K562 (cell line): ENCODE data around the gene AKR1A1. TPM values are rescaled to one million over a fixed set of nuclear protein-coding genes. Genes with fewer than 3 reads are reported as not detected.

Source experiments
- ATAC-seq: fragments of 200-7000 bp; cut with Tn5 transposase; 3 replicates; pipeline ENCODE4 v1.9.1; 2020; ENCODE audit warnings: moderate library complexity
- BruUV-seq: library from RNA; stranded (reverse); fragments of 400-500 nt; replicated peaks from 2 replicates; lab custom pipeline; 2021; lab: Mats Ljungman, UMichigan
- CTCF ChIA-PET: fragments of 300-600 bp; formaldehyde crosslinking; extraction: SDS; loops from one replicate; lab custom pipeline; 2021; ENCODE audit warnings: low intra/inter-chr PET ratio; lab: Yijun Ruan, JAX
- POLR2A ChIA-PET: fragments of 300-600, 350-650 bp; sonication (Branson Sonifier 250); formaldehyde crosslinking; extraction: SDS; loops from one replicate; lab custom pipeline; 2021; ENCODE audit warnings: antibody characterized with exemption, inconsistent platforms; lab: Yijun Ruan, JAX
- DNase-seq, 4 experiments: peaks; one replicate each; pipeline versions ENCODE4 v3.0.0 to v3.0.0-alpha.2; 2011 to 2018; ENCODE audit warnings: low spot score in 3 of 4, mixed read lengths in 3 of 4; ENCODE audit errors: extremely low read depth in 1 of 4
- FAIRE-seq: peaks from 2 replicates; lab custom pipeline; 2011; peaks lifted over from hg19 to GRCh38; lab: Jason Lieb, UNC
- H2AFZ ChIP-seq: 2 replicates; pipeline ENCODE4 v1.6.0; 2011; ENCODE audit warnings: low read depth, low read length, control low read depth, inconsistent platforms
- H3K27ac ChIP-seq: fragments of 200-600 bp; 3 replicates; pipeline ENCODE4 v1.8.0; 2011; ENCODE audit warnings: low read depth, mild to moderate bottlenecking, control low read depth, inconsistent platforms, low read length, moderate library complexity, mixed read lengths; ENCODE audit errors: extremely low read depth
- H3K27me3 ChIP-seq, 2 experiments: fragments of 300-600 bp in 1 of 2; 2 replicates in 1 of 2; 3 replicates in 1 of 2; pipeline versions ENCODE4 v1.6.0 to v1.8.0; 2011; ENCODE audit warnings: inconsistent platforms in 2 of 2, low read length in 2 of 2, mild to moderate bottlenecking in 1 of 2, mixed read lengths in 1 of 2, moderate library complexity in 1 of 2; ENCODE audit not compliant: control insufficient read depth in 2 of 2, insufficient read depth in 2 of 2
- H3K36me3 ChIP-seq: fragments of 300-600 bp; 3 replicates; pipeline ENCODE4 v1.8.0; 2011; ENCODE audit warnings: mild to moderate bottlenecking, low read length, inconsistent platforms; ENCODE audit not compliant: control insufficient read depth, insufficient read depth
- H3K4me1 ChIP-seq, 2 experiments: fragments of 200-600 bp in 1 of 2; replicated peaks in 1 of 2; 2 replicates in 1 of 2; 3 replicates in 1 of 2; pipeline versions ENCODE4 v1.5.1 to v1.8.0; 2011; ENCODE audit warnings: inconsistent platforms in 2 of 2, low read length in 2 of 2, mild to moderate bottlenecking in 1 of 2, mixed read lengths in 1 of 2, moderate library complexity in 1 of 2; ENCODE audit not compliant: control insufficient read depth in 2 of 2, insufficient read depth in 2 of 2
- H3K4me2 ChIP-seq: 2 replicates; pipeline ENCODE4 v1.6.1; 2011; ENCODE audit warnings: low read length, control low read depth, inconsistent platforms, mixed read lengths; ENCODE audit not compliant: insufficient read depth
- H3K4me3 ChIP-seq: fragments of 200-600 bp; sonication (generic), shearing (Covaris generic); 2 replicates; pipeline ENCODE4 v1.5.1; 2016; ENCODE audit warnings: control low read depth, inconsistent platforms
- H3K79me2 ChIP-seq: fragments of 200-600 bp; 3 replicates; pipeline ENCODE4 v1.8.0; 2011; ENCODE audit warnings: low read length, inconsistent platforms; ENCODE audit not compliant: control insufficient read depth, insufficient read depth
- H3K9ac ChIP-seq, 2 experiments: 2 replicates each; pipeline versions ENCODE4 v1.6.0 to v1.6.1; 2011; ENCODE audit warnings: low read depth in 2 of 2, low read length in 2 of 2, control low read depth in 1 of 2, inconsistent platforms in 1 of 2, mild to moderate bottlenecking in 1 of 2, mixed read lengths in 1 of 2; ENCODE audit not compliant: insufficient read depth in 1 of 2
- H3K9me1 ChIP-seq: one replicate; pipeline ENCODE4 v1.6.0; 2011; ENCODE audit warnings: inconsistent platforms, mild to moderate bottlenecking, low read length, moderate library complexity; ENCODE audit not compliant: control insufficient read depth, insufficient read depth
- H3K9me3 ChIP-seq: replicated peaks from 2 replicates; pipeline ENCODE4 v1.5.1; 2011; ENCODE audit warnings: low read depth, low read length, inconsistent platforms; ENCODE audit not compliant: control insufficient read depth, insufficient read depth
- H4K20me1 ChIP-seq: replicated peaks from 2 replicates; pipeline ENCODE4 v1.6.1; 2011; ENCODE audit warnings: low read length, inconsistent platforms, mixed read lengths; ENCODE audit not compliant: control insufficient read depth, insufficient read depth
- CEBPG ChIP-seq, 3 experiments: fragments of 200-800 bp in 1 of 3; sonication (Bioruptor generic) in 1 of 3; sonication (generic) in 1 of 3; formaldehyde crosslinking in 1 of 3; IDR thresholded peaks in 2 of 3; conservative IDR thresholded peaks in 1 of 3; 2 replicates each; pipeline versions ENCODE4 v1.6.1 to v1.8.0; 2016 to 2022; ENCODE audit warnings: missing compliant biosample characterization in 2 of 3, missing genetic modification characterization in 2 of 3, mild to moderate bottlenecking in 1 of 3, missing genetic modification reagents in 1 of 3
- FOXJ2 ChIP-seq: fragments of 200-800 bp; sonication (Bioruptor generic); IDR thresholded peaks from 2 replicates; pipeline ENCODE4 v1.6.1; 2016; ENCODE audit warnings: missing genetic modification characterization, missing compliant biosample characterization
- FOXJ3 ChIP-seq: sonication (generic); formaldehyde crosslinking; IDR thresholded peaks from 2 replicates; pipeline ENCODE4 v1.4.0; 2020; ENCODE audit warnings: mild to moderate bottlenecking, missing genetic modification reagents
- HDAC1 ChIP-seq, 2 experiments: fragments of 450-650 bp; IDR thresholded peaks; 2 replicates each; pipeline ENCODE4 v1.6.1; 2016 to 2017; ENCODE audit warnings: inconsistent platforms in 1 of 2, mild to moderate bottlenecking in 1 of 2, moderate library complexity in 1 of 2
- LARP7 ChIP-seq: fragments of 450-650 bp; IDR thresholded peaks from 2 replicates; pipeline ENCODE4 v1.6.1; 2016
- LCOR ChIP-seq: sonication (generic); formaldehyde crosslinking; IDR thresholded peaks from 2 replicates; pipeline ENCODE4 v1.8.0; 2022; ENCODE audit warnings: mild to moderate bottlenecking, missing genetic modification reagents
- MTA1 ChIP-seq: fragments of 450-650 bp; IDR thresholded peaks from 2 replicates; pipeline ENCODE4 v1.6.1; 2017; ENCODE audit warnings: borderline replicate concordance
- NBN ChIP-seq: fragments of 450-650 bp; IDR thresholded peaks from 2 replicates; pipeline ENCODE4 v1.6.1; 2016; ENCODE audit warnings: low read depth, mild to moderate bottlenecking
- POLR2AphosphoS5 ChIP-seq: IDR thresholded peaks from 2 replicates; pipeline ENCODE4 v1.6.1; 2011; ENCODE audit warnings: mild to moderate bottlenecking, low read depth, low read length, moderate library complexity; ENCODE audit not compliant: control insufficient read depth, insufficient read depth
- SAP30 ChIP-seq: fragments of 200-600 bp; sonication (generic); IDR thresholded peaks from 2 replicates; pipeline ENCODE4 v1.6.1; 2012; ENCODE audit warnings: borderline replicate concordance, low read depth, mild to moderate bottlenecking, moderate library complexity, low read length, control low read depth, inconsistent platforms; ENCODE audit not compliant: insufficient read depth, poor library complexity, severe bottlenecking
- SMARCA4 ChIP-seq: fragments of 450-650 bp; IDR thresholded peaks from 2 replicates; pipeline ENCODE4 v1.6.1; 2016
- SMARCE1 ChIP-seq: fragments of 450-650 bp; IDR thresholded peaks from 2 replicates; pipeline ENCODE4 v1.7.1; 2016; ENCODE audit warnings: mild to moderate bottlenecking
- SP1 ChIP-seq: sonication (generic); formaldehyde crosslinking; IDR thresholded peaks from 2 replicates; pipeline ENCODE4 v1.8.1; 2022; ENCODE audit warnings: mild to moderate bottlenecking, missing genetic modification reagents
- TAF1 ChIP-seq: IDR thresholded peaks from 2 replicates; pipeline ENCODE4 v1.6.1; 2011; ENCODE audit warnings: mild to moderate bottlenecking, low read length, moderate library complexity; ENCODE audit not compliant: insufficient read depth, control insufficient read depth, severe bottlenecking; ENCODE audit errors: extremely low read depth
- ZBED1 ChIP-seq: IDR thresholded peaks from 2 replicates; pipeline ENCODE4 v1.6.1; 2014
- ZBTB1 ChIP-seq: sonication (generic); formaldehyde crosslinking; IDR thresholded peaks from 2 replicates; pipeline ENCODE4 v1.8.1; 2023; ENCODE audit warnings: missing genetic modification reagents, low read depth, mild to moderate bottlenecking, borderline replicate concordance
- ZBTB49 ChIP-seq: sonication (generic); formaldehyde crosslinking; IDR thresholded peaks from 2 replicates; pipeline ENCODE4 v1.8.0; 2022; ENCODE audit warnings: missing genetic modification reagents, mild to moderate bottlenecking, borderline replicate concordance
- ZNF354B ChIP-seq: fragments of 250-450 bp; sonication (Bioruptor Pico); IDR thresholded peaks from 2 replicates; pipeline ENCODE4 v1.4.0; 2020
- WGBS: fragments of 100-300 bp; shearing (Covaris generic); methylation state at CpG from one replicate; pipeline ENCODE4 v1.1.6; 2016; ENCODE audit warnings: low coverage, mixed read lengths; ENCODE audit not compliant: insufficient coverage; ENCODE audit errors: missing lambda C conversion rate; 5-methylcytosine and 5-hydroxymethylcytosine counted together
- in situ Hi-C: fragments of 300-500 bp; cut with MboI; formaldehyde crosslinking; loops from 4 replicates; pipeline ENCODE4 v1.15.0; 2018; ENCODE audit warnings: inconsistent platforms, mixed read lengths
- intact Hi-C: fragments of 100-400 bp; cut with micrococcal nuclease; formaldehyde crosslinking; loops from 2 replicates; pipeline ENCODE4 v1.14.2; 2022
- polyA plus RNA-seq, 8 experiments: library from polyadenylated mRNA; depleted of rRNA in 4 of 8; stranded (reverse) in 5 of 8; unstranded in 3 of 8; fragments of >200 nt; fragmentation: Nextera tagmentation in 2 of 8; fragmentation: Illumina TruSeq in 1 of 8; extraction: Ambion mirVana in 2 of 8; extraction: Trizol in 1 of 8; gene quantifications; 2 replicates each; pipeline versions ENCODE4 v1.2.1 to v1.2.3, GENCODE V29; 2011 to 2014; ENCODE audit warnings: inconsistent platforms in 1 of 8, missing spikeins in 1 of 8
- total RNA-seq, 7 experiments: library from RNA; depleted of rRNA in 6 of 7; stranded (reverse); fragments of >200 nt in 6 of 7; fragmentation: Illumina TruSeq in 2 of 7; extraction: Trizol in 2 of 7; gene quantifications; 2 replicates each; pipeline versions ENCODE4 v1.2.1 to v1.2.3, GENCODE V29; 2011 to 2021; ENCODE audit warnings: low replicate concordance in 1 of 7

Gene AKR1A1
- total and polyA plus RNA-seq, 9 of the 15 experiments (the other 6 are each of a cell fraction or from before 2014, with no cell fraction given), result 68.6 to 211 (median 132) TPM

DNA sequence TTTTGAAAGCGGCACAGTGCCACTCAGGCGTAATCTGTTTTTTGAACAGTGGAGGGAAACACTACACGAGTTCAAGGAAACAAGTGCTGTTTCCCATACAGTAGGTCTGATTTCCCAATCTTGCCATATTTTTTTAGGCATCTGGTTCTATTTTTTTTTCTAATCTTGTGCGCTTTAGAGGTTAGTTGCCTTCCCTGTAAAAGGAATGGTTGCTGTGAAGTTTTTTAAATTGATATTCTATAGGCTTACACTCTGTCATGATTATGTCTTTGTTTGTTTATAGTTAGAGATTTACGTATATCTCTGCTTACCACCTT, 34.4 kb downstream of the AKR1A1 start:
- FAIRE-seq, result no peak
- peaks cover 6 to 27% of the 10 kb centered on the region in 2 experiments; a peak in 4 of 5 replicates for H3K4me1 ChIP-seq
- TF ChIP-seq TAF1, result no peak
- TF ChIP-seq SMARCE1, result 0 out of 2 replicates have a peak, but pooled peaks have one; percentile 10
- no peak for TF ChIP-seq ZBED1
- no peak for TF ChIP-seq ZBTB1 (CRISPR knock-in tag)
- TF ChIP-seq SP1 (CRISPR knock-in tag), result no peak
- TF ChIP-seq CEBPG (CRISPR knock-in tag; IDR thresholded peaks at IDR 0.05), result no peak
- peak in 1 of 2 experiments; percentile 32; a peak in 1 of 4 replicates for TF ChIP-seq CEBPG (tag; conservative IDR thresholded peaks at IDR 0.05 in 1 of 2, IDR thresholded peaks at IDR 0.05 in 1 of 2)
- TF ChIP-seq ZBTB49, result 0 out of 2 replicates have a peak, but pooled peaks have one; percentile 18
- TF ChIP-seq POLR2AphosphoS5, result no peak
- TF ChIP-seq HDAC1 (IDR thresholded peaks at IDR 0.05), result peak in 1 of 2 experiments; percentile 6; a peak in 1 of 4 replicates
- 0 out of 2 replicates have a peak, but pooled peaks have one; percentile 52 for TF ChIP-seq FOXJ2 (tag)
- 0 out of 2 replicates have a peak, but pooled peaks have one; percentile 7 for TF ChIP-seq LARP7
- TF ChIP-seq SAP30, result peak; percentile 13
- TF ChIP-seq NBN, result 0 out of 2 replicates have a peak, but pooled peaks have one; percentile 6
- no peak for TF ChIP-seq FOXJ3 (CRISPR knock-in tag)
- TF ChIP-seq SMARCA4, result 0 out of 2 replicates have a peak, but pooled peaks have one; percentile 1
- 0 out of 2 replicates have a peak, but pooled peaks have one; percentile 4 for TF ChIP-seq MTA1
- no peak for TF ChIP-seq ZNF354B (CRISPR knock-in tag)
- 0 out of 2 replicates have a peak, but pooled peaks have one; percentile 2 for TF ChIP-seq LCOR (CRISPR knock-in tag)

More for the DNA sequence above, 34.4 kb downstream of the AKR1A1 start:
- peaks cover 3% of the 10 kb centered on the region for H3K9me1 ChIP-seq
- H3K9ac ChIP-seq, result peak overlapping the region; percentile 99 to 100
- POLR2A ChIA-PET, result interaction anchor here (0.6 to 10.2 kb wide), 48 partner anchors 9 to 1218 kb away, joined by 3 to 142 read pairs (median 5); partner anchors contain the start of genes AKR1A1, CCDC163, GPBP1L1 and MMACHC
- no peak for DNase-seq
- WGBS, result 2% methylated on average over 5 of the region's 5 CpGs
- no TSS peak for BruUV-seq
- CTCF ChIA-PET, result no interaction called here
- no peaks in the 10 kb centered on the region for H3K27me3 ChIP-seq
- intact Hi-C loops (no loop called here), in situ Hi-C loops (no loop called here)
- H4K20me1 ChIP-seq, result peaks cover 35% of the 10 kb centered on the region
- peak overlapping the region; percentile 88 for H3K4me3 ChIP-seq
- peaks cover 49% of the 10 kb centered on the region for H3K36me3 ChIP-seq
- peaks cover 66% of the 10 kb centered on the region for H3K79me2 ChIP-seq
- no peak for ATAC-seq
- H3K9me3 ChIP-seq, result no peaks in the 10 kb centered on the region
- H3K4me2 ChIP-seq, result peak overlapping the region; percentile 99
- peak overlapping the region; percentile 97 for H3K27ac ChIP-seq
- no peak overlapping the region for H2AFZ ChIP-seq
